GM10847 (cell line): Measurements from ENCODE around the gene TNS1.

ENCODE experiments used
- POLR2A ChIP-seq: IDR thresholded peaks from 2 replicates; pipeline ENCODE4 v1.6.1; 2011; ENCODE audit not compliant: insufficient read length; ENCODE audit errors: extremely low read depth

The TNS1 gene

DNA sequence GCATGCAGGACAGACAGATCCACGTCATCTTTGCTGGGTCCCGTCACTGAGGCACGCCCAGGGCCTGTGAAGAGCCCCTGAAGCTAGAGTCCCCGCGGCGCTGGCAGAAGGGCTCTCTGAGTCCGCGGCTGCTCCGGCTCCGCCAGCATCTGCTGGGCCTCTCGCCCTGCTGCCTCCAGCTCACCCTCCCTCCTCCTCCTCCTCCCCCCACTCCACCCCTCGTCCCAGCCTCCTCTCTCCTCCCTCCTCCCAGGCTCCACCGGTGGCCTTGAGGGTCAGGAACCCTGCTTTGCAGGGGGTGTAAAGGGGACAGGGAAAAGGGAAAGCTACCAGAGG lies at the start of gene TNS1:
Gene TNS1, minus strand, starts transcription at position 151 of the 336 bp plus-strand sequence. Its CDS starts 123 bp downstream, at position 28.
- no peak for TF ChIP-seq POLR2A

GRCh38 chr2:218051903-218052302 lies 49.1 kb upstream of the TNS1 start:
- TF ChIP-seq POLR2A = no peak

DNA sequence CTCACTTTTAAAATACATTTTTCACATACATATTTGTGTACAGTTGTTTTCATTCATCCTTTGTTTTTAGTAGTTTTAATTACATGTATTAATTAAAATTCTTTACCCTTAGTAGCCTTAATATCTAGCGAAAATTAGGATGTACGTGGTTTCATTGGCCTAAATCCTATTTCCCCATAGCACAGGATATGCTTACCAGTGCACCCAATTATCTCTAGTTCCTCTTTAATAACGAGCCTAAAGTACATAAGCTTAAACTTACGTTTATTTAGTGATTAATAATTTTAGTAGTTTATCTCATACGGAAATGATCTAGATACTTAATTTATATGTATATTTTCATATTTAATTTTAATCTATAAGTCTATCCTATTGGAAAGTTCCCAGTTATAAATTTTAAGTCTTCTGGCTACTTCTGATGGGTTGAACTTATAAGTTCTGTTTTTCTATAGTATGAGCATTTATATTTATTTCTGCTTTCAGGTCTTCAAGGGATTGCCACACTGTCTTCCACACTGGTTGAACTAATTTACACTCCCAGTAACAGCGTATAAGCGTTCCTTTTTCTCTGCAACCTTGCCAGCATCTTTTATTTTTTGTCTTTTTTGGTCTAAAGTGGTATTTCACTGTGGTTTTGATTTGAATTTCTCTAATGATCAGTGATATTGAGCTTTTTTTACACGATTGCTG lies 44.9 kb upstream of the TNS1 start:
- TF ChIP-seq POLR2A = no peak

DNA sequence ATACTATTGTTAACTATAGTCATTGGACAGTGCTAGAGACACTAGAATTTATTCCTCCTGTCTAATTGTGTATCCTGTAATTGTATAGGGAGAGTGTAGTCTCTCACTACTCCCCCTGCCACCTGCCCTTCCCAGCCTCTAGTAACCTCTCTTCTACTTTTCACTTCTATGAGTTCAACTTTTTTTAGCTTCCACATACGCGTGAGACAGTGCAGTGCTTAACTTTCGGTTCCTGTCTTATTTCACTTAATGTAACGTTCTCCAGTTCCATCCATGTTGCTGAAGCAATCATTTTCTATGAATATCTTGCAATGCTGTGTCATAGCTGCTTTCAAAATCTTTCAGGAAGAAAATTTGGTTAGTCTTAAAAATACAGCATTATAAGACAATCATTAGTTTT lies 43.4 kb upstream of the TNS1 start:
- no peak for TF ChIP-seq POLR2A

DNA sequence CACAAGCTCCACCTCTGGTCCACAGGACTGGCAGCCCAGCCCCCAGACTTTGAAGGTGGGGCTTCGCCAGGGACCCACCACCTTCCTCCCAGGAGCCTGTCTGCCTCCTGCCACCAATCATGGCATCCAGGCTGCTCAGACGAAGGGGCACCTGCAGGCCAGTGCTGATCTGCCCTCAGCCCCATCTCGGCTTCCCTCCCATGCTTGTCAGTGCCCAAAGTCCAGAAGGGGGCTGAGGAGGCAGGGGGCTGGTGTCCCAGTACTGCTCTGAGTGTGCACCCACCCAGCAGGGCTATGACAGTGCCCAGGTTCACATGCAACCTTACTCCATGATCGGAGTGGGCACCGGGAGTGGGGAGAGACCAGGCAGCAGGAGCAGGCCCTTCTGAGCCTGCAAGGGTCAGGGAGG lies 40.9 kb upstream of the TNS1 start:
- TF ChIP-seq POLR2A = no peak

- TF ChIP-seq POLR2A = no peak
Measured at GRCh38 chr2:218043100-218043499, 40.3 kb upstream of the TNS1 start.

- no peak for TF ChIP-seq POLR2A
Measured at GRCh38 chr2:218041302-218042168, 38.7 kb upstream of the TNS1 start.

DNA sequence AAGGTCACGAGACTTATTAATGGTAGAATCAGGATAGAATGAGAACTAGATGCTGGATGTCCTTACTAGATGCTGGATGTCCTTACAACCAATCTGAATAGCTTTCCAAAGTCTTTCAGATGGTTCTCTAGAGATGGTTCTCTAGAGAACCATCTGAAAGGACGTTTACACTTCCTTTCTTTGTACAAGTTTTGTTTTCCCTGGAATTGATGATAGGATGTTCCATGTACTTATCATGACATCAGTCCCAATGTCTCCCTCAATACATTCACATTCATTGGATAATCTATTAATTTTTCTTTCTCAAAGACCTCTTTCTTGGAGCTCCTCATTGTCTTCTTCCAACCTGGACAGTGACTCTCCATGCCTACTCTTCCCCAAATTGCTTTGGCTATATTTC lies 38.1 kb upstream of the TNS1 start:
- no peak for TF ChIP-seq POLR2A

- TF ChIP-seq POLR2A = no peak
Measured at GRCh38 chr2:218039171-218039570, 36.4 kb upstream of the TNS1 start.

DNA sequence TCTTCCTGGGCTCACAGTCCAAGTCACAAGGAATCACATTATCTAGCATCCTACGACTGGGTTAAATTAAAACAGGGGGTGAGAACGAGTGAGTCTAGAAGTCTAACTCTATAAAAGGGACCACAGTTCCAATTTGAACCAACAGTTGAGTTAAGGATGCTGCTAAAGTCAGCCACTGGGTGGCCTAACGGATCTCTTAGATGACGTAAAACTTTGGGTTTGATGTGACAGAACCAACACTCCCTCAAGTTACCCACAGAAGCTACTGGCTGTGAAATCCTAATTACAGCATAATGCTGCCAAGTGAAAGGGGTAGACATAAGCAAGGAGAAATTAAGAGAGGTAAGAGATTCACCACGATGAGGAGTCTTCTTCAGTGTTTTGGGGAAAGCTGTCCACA lies 33.6 kb upstream of the TNS1 start:
- no peak for TF ChIP-seq POLR2A

GRCh38 chr2:218035463-218036100 lies 32.8 kb upstream of the TNS1 start:
- TF ChIP-seq POLR2A = no peak

- no peak for TF ChIP-seq POLR2A
Measured at GRCh38 chr2:218033590-218034496, 31.0 kb upstream of the TNS1 start.

GRCh38 chr2:218033208-218033589 lies 30.4 kb upstream of the TNS1 start:
- TF ChIP-seq POLR2A = no peak

DNA sequence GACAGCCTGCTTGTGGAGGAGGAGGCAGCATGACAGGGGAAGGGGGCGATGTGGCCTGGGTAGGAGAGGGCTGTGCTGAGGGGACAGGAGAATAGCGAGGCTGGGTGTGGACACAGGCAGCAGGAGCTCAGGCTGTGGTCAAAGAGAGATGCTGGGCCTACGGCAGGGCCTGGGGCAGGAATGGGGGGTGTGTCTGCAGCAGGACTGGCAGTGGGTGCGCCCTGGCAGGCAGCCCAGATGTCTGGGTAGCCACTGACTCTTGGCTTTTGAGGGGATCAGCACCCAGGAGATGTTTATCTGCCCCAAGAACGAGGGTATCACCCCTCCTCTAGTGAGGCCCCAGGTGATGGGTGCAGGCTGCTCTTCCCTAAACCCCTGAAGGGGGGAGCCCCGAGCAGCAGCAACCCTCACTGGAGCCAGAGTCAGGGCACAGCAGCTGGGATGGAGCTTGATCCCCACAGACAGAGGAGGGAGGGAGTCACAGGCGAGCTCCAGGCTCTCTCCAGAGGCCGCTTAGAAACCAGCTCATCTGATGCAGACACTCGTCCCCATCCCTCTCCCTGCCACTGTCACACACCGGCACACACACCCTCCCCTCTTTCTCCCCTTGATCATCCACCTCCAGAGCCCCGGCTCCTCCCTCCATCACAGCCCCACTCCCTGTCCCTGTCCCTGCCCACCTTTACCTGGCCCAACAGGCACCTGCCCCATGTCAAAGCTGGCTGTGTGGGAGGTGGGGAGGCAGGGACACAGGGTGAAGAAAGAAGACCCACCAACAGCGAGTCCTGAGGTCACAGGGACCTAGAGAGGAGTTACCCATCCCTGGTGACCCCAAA lies 29.8 kb upstream of the TNS1 start:
- TF ChIP-seq POLR2A = no peak
